Vagina (tissue), 2 donors: ENCODE data around the gene CCDC182.

Source experiments
- POLR2A ChIP-seq, 2 donors: fragments of 450-650 bp; IDR thresholded peaks; one replicate each; pipeline ENCODE4 v1.6.1; 2017; ENCODE audit warnings: antibody characterized with exemption in 2 of 2, mild to moderate bottlenecking in 2 of 2, moderate library complexity in 2 of 2
- POLR2AphosphoS5 ChIP-seq, 2 donors: sonication (generic); formaldehyde crosslinking; IDR thresholded peaks; one replicate each; pipeline ENCODE4 v1.9.0; 2017; ENCODE audit warnings: antibody characterized with exemption in 2 of 2, mild to moderate bottlenecking in 2 of 2, low read depth in 1 of 2; ENCODE audit not compliant: insufficient read depth in 1 of 2
- TF ChIP-seq, protein P1 (sequence below), 3 experiments: fragments of 450-650 bp in 2 of 3; fragments of 200-600 bp in 1 of 3; sonication (generic) in 1 of 3; IDR thresholded peaks; one replicate each; pipeline ENCODE4 v1.5.1; 2017 to 2019; ENCODE audit warnings: antibody characterized with exemption in 3 of 3, mild to moderate bottlenecking in 2 of 3, moderate library complexity in 2 of 3

DNA sequence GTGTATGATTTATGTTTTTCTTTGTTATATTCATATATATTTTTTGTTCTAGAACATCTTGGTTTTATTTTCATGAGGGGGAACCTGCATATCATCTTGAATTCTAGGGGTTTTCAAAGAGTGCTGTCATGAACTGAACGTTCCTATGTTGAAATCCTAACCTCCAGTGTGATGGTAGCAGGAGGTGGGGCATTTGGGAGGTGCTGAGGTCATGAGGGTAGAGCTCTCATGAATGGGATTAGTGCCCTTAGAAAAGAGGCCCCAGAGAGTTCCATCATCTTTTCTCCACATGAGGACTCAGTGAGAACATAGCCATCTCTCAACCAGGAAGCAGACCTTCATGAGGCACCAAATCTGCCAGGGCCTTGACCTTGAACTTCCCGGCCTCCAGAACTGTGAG, 34.6 kb upstream of the CCDC182 start:
- TF ChIP-seq, protein P1, sequence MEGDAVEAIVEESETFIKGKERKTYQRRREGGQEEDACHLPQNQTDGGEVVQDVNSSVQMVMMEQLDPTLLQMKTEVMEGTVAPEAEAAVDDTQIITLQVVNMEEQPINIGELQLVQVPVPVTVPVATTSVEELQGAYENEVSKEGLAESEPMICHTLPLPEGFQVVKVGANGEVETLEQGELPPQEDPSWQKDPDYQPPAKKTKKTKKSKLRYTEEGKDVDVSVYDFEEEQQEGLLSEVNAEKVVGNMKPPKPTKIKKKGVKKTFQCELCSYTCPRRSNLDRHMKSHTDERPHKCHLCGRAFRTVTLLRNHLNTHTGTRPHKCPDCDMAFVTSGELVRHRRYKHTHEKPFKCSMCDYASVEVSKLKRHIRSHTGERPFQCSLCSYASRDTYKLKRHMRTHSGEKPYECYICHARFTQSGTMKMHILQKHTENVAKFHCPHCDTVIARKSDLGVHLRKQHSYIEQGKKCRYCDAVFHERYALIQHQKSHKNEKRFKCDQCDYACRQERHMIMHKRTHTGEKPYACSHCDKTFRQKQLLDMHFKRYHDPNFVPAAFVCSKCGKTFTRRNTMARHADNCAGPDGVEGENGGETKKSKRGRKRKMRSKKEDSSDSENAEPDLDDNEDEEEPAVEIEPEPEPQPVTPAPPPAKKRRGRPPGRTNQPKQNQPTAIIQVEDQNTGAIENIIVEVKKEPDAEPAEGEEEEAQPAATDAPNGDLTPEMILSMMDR (IDR thresholded peaks at IDR 0.05): no peak
- TF ChIP-seq POLR2A (IDR thresholded peaks at IDR 0.05) (no peak), POLR2AphosphoS5 (IDR thresholded peaks at IDR 0.05; ENCODE audit: insufficient read depth in 1 of 2, low read depth in 1 of 2) (no peak)
